Fibroblast of lung (primary cell): ENCODE data around the gene RAB8A.

Experiments used
- EZH2 ChIP-seq: IDR thresholded peaks from 2 replicates; pipeline ENCODE4 v1.5.1; 2012; ENCODE audit warnings: low read length, control low read depth, mild to moderate bottlenecking; ENCODE audit errors: missing control alignments
- TF ChIP-seq, protein P1 (sequence below), 2 donors: IDR thresholded peaks in 1 of 2; conservative IDR thresholded peaks in 1 of 2; 1 replicate in 1 of 2; 2 replicates in 1 of 2; pipeline ENCODE4 v1.5.1; 2011 to 2012; ENCODE audit warnings: low read length in 2 of 2, control low read depth in 1 of 2, inconsistent platforms in 1 of 2, low read depth in 1 of 2, mild to moderate bottlenecking in 1 of 2

DNA sequence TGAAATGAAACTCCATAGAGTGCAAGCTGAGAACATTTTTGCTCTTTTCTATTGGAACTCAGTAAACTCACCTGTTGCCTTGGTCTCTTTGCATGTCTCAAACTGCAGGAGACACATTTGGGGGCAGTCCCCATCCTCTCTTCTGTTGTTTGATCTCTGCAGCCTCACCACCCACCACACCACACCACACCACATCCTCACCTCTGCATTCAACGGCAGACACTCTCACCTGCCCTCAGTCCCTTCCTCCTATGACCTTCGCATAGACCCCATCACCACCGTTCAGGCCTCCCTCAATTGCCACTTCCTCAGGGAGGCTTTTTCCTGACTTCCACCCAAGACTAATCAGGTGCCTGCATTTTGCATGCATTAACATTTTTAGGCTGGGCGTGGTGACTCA is 49.7 kb upstream of the RAB8A start:
- TF ChIP-seq, protein P1, sequence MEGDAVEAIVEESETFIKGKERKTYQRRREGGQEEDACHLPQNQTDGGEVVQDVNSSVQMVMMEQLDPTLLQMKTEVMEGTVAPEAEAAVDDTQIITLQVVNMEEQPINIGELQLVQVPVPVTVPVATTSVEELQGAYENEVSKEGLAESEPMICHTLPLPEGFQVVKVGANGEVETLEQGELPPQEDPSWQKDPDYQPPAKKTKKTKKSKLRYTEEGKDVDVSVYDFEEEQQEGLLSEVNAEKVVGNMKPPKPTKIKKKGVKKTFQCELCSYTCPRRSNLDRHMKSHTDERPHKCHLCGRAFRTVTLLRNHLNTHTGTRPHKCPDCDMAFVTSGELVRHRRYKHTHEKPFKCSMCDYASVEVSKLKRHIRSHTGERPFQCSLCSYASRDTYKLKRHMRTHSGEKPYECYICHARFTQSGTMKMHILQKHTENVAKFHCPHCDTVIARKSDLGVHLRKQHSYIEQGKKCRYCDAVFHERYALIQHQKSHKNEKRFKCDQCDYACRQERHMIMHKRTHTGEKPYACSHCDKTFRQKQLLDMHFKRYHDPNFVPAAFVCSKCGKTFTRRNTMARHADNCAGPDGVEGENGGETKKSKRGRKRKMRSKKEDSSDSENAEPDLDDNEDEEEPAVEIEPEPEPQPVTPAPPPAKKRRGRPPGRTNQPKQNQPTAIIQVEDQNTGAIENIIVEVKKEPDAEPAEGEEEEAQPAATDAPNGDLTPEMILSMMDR (conservative IDR thresholded peaks at IDR 0.05 in 1 of 2, IDR thresholded peaks at IDR 0.05 in 1 of 2; ENCODE audit: low read depth in 1 of 2, low read length in 2 of 2) = no peak
- TF ChIP-seq EZH2 = no peak
